H1 (cell line): Measurements from ENCODE around the gene RPTOR.

ENCODE experiments used
- RFX5 ChIP-seq: IDR thresholded peaks from 2 replicates; pipeline ENCODE4 v1.6.1; 2011; ENCODE audit warnings: low read depth, low read length, improper control_type of control experiment, borderline replicate concordance
- TF ChIP-seq, protein P1 (sequence below), 3 experiments: IDR thresholded peaks; 1 replicate in 2 of 3; 2 replicates in 1 of 3; pipeline versions ENCODE4 v1.5.1 to v1.6.1; 2011; ENCODE audit warnings: low read length in 3 of 3, mild to moderate bottlenecking in 3 of 3, inconsistent platforms in 2 of 3, low read depth in 1 of 3, moderate library complexity in 1 of 3; ENCODE audit not compliant: insufficient read depth in 1 of 3; ENCODE audit errors: control extremely low read depth in 1 of 3

DNA sequence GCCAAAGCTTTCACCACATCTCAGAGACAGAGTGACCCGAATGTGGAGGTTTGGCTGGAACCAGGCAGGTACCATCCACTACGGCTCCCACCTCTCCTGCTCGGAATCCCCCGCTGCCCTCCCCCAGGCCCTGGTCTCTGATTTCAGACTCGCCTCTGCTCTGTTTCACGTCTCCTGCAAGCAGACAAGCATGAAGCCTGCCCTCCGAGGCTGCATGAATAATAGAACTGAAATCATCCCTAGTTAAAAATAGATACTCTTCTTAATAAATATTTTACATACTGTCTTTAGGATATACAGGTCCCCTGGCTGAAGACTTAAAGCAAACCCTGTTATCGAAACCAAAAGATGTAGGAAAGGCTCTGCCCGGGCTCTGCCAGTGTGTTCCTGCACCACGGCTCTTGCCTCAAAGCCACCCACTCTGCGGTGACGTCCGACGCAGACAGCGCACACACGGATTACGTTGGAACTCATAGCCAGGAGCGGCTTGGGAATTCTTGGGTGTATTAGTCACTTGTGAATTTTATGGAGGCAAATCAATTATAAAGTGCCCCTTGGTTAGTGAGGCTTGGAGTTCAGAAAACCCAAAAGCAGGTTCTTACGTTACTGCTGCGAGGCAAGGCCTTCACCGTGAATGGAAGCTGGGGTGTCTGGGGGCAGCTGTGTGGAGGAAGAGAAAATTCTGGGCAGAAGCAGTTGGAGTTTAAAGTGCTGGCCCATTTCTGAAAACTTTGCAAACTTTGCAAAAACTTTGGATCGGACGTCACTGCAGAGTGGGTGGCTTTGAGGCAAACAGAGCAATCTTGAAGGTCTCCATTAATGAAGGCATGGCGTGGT lies 42.7 kb upstream of the RPTOR start:
- TF ChIP-seq RFX5: no peak
- TF ChIP-seq, protein P1, sequence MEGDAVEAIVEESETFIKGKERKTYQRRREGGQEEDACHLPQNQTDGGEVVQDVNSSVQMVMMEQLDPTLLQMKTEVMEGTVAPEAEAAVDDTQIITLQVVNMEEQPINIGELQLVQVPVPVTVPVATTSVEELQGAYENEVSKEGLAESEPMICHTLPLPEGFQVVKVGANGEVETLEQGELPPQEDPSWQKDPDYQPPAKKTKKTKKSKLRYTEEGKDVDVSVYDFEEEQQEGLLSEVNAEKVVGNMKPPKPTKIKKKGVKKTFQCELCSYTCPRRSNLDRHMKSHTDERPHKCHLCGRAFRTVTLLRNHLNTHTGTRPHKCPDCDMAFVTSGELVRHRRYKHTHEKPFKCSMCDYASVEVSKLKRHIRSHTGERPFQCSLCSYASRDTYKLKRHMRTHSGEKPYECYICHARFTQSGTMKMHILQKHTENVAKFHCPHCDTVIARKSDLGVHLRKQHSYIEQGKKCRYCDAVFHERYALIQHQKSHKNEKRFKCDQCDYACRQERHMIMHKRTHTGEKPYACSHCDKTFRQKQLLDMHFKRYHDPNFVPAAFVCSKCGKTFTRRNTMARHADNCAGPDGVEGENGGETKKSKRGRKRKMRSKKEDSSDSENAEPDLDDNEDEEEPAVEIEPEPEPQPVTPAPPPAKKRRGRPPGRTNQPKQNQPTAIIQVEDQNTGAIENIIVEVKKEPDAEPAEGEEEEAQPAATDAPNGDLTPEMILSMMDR (IDR thresholded peaks at IDR 0.05; ENCODE audit: control extremely low read depth in 1 of 3, insufficient read depth in 1 of 3, low read depth in 1 of 3, low read length in 3 of 3): no peak
